ENCODE data around the gene EBF3.

EBF3 gene

GRCh38 chr10:129953119-129954051, 10.7 kb downstream of the EBF3 start:
- H3K4me1 ChIP-seq = peaks cover 0 to 15% (median 8%) of the 10 kb centered on the region in 10 experiments; a peak in 13 of 20 replicates
- H3K9me3 ChIP-seq (replicated peaks in 1 of 11) = no peaks in the 10 kb centered on the region
- no peak for TF ChIP-seq Cebpa-rat (IDR thresholded peaks at IDR 0.05)
- no peaks in the 10 kb centered on the region for H3K36me3 ChIP-seq
- H3K4me3 ChIP-seq = no peak overlapping the region
- no peak overlapping the region for H3K27ac ChIP-seq
- H3K4me2 ChIP-seq = no peak overlapping the region
- peaks cover 0 to 24% (median 16%) of the 10 kb centered on the region in 11 experiments; a peak in 16 of 22 replicates for H4K20me1 ChIP-seq
- peaks cover 90 to 98% (median 95%) of the 10 kb centered on the region in 11 experiments for H3K27me3 ChIP-seq
- H3K9ac ChIP-seq = no peak overlapping the region

- Histone ChIP-seq H3K4me1 (peaks cover 0 to 13% (median 7%) of the 10 kb centered on the region in 10 experiments; a peak in 12 of 20 replicates), H3K27me3 (peaks cover 82 to 90% (median 86%) of the 10 kb centered on the region in 11 experiments), H3K4me3 (no peak overlapping the region), H3K36me3 (no peaks in the 10 kb centered on the region), H3K9me3 (replicated peaks in 1 of 11) (no peaks in the 10 kb centered on the region), H3K27ac (no peak overlapping the region), H3K9ac (no peak overlapping the region), H4K20me1 (peaks cover 0 to 16% (median 8%) of the 10 kb centered on the region in 11 experiments; a peak in 9 of 22 replicates), H3K4me2 (no peak overlapping the region)
- TF ChIP-seq Cebpa-rat (IDR thresholded peaks at IDR 0.05) = no peak
Observed at GRCh38 chr10:129952378-129953118, 11.5 kb downstream of the EBF3 start.

DNA sequence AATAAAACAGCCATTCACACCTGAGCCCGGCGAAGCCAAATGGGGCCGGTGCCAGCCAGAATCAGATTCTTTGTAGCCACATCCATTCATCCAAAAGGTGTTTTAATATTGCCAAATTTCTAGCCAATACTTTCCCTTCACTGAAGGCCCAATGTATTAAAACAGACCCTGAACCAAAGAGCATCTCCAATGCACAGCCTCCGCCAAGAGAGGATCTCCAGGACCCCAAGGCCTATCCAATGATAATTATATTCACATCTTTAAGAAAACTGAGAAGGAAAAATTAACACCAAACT, 12.2 kb downstream of the EBF3 start:
- H3K36me3 ChIP-seq = no peaks in the 10 kb centered on the region
- H3K9ac ChIP-seq = no peak overlapping the region
- H3K27me3 ChIP-seq = peaks cover 76 to 83% (median 80%) of the 10 kb centered on the region in 11 experiments
- no peak overlapping the region for H3K4me2 ChIP-seq
- TF ChIP-seq Cebpa-rat (IDR thresholded peaks at IDR 0.05) = no peak
- no peaks in the 10 kb centered on the region for H3K9me3 ChIP-seq (replicated peaks in 1 of 11)
- peaks cover 0 to 13% (median 7%) of the 10 kb centered on the region in 10 experiments; a peak in 12 of 20 replicates for H3K4me1 ChIP-seq
- H4K20me1 ChIP-seq = peaks cover 0 to 10% (median 3%) of the 10 kb centered on the region in 11 experiments; a peak in 8 of 22 replicates
- no peak overlapping the region for H3K4me3 ChIP-seq
- H3K27ac ChIP-seq = no peak overlapping the region

DNA sequence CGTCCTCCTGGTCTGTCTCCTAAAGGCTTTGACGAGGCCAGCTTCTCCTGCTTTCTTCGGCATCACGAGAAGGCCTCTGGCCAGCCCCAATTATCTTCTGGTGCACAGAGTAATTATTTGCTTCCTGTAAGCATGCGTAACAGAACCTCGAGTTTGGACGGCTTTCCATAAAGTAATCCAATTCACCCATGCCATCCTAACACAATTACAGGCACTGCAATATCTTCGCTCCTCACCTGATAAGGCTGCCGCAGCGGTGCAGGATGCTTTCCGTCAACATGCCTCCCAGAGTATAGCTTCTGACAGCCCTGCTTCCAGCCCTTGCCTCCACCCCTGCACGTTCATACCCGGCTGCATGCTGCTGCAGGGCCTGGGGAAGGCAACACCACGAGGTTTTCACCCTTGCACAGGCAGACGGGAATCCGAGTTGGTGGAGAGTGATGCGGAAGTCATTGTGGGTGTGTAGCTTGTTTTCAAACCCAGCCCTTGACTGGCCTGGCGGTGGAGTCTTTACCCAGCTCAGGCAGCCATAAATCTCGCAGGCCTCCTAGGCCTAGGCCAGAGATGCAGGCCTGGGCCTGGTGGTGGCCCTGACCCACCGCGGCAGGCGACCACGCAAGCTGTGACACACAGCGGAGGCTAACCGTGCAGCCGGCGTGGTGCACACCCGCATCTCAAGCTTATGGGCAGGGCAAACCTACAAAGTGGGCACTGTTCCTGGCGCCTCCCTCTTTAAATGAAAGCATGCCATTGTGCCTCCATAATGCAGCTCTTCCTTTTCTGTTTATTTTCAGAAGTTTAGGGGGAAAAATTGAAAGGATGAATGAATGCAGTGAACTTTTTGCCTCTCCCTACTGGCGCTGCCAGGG, 12.7 kb downstream of the EBF3 start:
- no peak overlapping the region for H3K4me2 ChIP-seq
- H3K9ac ChIP-seq = no peak overlapping the region
- peaks cover 0 to 13% (median 7%) of the 10 kb centered on the region in 10 experiments; a peak in 12 of 20 replicates for H3K4me1 ChIP-seq
- peaks cover 70 to 78% (median 74%) of the 10 kb centered on the region in 11 experiments for H3K27me3 ChIP-seq
- H3K9me3 ChIP-seq (replicated peaks in 1 of 11) = no peaks in the 10 kb centered on the region
- H4K20me1 ChIP-seq = peaks cover 0 to 8% (median 0%) of the 10 kb centered on the region in 11 experiments; a peak in 6 of 22 replicates
- TF ChIP-seq Cebpa-rat (IDR thresholded peaks at IDR 0.05) = no peak
- no peak overlapping the region for H3K4me3 ChIP-seq
- no peaks in the 10 kb centered on the region for H3K36me3 ChIP-seq
- no peak overlapping the region for H3K27ac ChIP-seq

- Histone ChIP-seq H3K27ac (no peak overlapping the region), H3K4me3 (no peak overlapping the region), H3K9me3 (replicated peaks in 1 of 11) (no peaks in the 10 kb centered on the region), H3K27me3 (peaks cover 63 to 71% (median 68%) of the 10 kb centered on the region in 11 experiments), H3K36me3 (no peaks in the 10 kb centered on the region), H3K9ac (no peak overlapping the region), H3K4me2 (peak overlapping the region in 1 of 11 experiments; percentile 53; a peak in 3 of 22 replicates), H3K4me1 (peaks cover 0 to 13% (median 7%) of the 10 kb centered on the region in 10 experiments; a peak in 12 of 20 replicates), H4K20me1 (peaks cover 0 to 6% (median 0%) of the 10 kb centered on the region in 11 experiments; a peak in 3 of 22 replicates)
- no peak for TF ChIP-seq Cebpa-rat (IDR thresholded peaks at IDR 0.05)
Observed at GRCh38 chr10:129950676-129951075, 13.4 kb downstream of the EBF3 start.

- Histone ChIP-seq H3K4me1 (peaks cover 0 to 13% (median 7%) of the 10 kb centered on the region in 10 experiments; a peak in 12 of 20 replicates), H3K4me3 (no peak overlapping the region; a peak in 1 of 20 replicates), H4K20me1 (peaks cover 0 to 6% (median 0%) of the 10 kb centered on the region in 11 experiments; a peak in 3 of 22 replicates), H3K27ac (no peak overlapping the region), H3K4me2 (peak overlapping the region; percentile 31 to 78 (median 48); a peak in 20 of 22 replicates), H3K9me3 (replicated peaks in 1 of 11) (no peaks in the 10 kb centered on the region), H3K36me3 (no peaks in the 10 kb centered on the region), H3K9ac (no peak overlapping the region), H3K27me3 (peaks cover 55 to 63% (median 60%) of the 10 kb centered on the region in 11 experiments)
- TF ChIP-seq Cebpa-rat (IDR thresholded peaks at IDR 0.05) = no peak
Observed at GRCh38 chr10:129949891-129950291, 14.2 kb downstream of the EBF3 start.

GRCh38 chr10:129949411-129949810, 14.7 kb downstream of the EBF3 start:
- Histone ChIP-seq H3K9ac (no peak overlapping the region), H3K36me3 (no peaks in the 10 kb centered on the region), H3K4me3 (no peak overlapping the region), H3K27me3 (peaks cover 51 to 58% (median 55%) of the 10 kb centered on the region in 11 experiments), H4K20me1 (peaks cover 0 to 6% (median 0%) of the 10 kb centered on the region in 11 experiments; a peak in 3 of 22 replicates), H3K9me3 (replicated peaks in 1 of 11) (no peaks in the 10 kb centered on the region), H3K27ac (no peak overlapping the region), H3K4me2 (peak overlapping the region; percentile 4 to 78 (median 42); a peak in 14 of 22 replicates), H3K4me1 (peaks cover 0 to 13% (median 7%) of the 10 kb centered on the region in 10 experiments; a peak in 12 of 20 replicates)
- TF ChIP-seq Cebpa-rat (IDR thresholded peaks at IDR 0.05) = no peak

- H3K27me3 ChIP-seq = peaks cover 25 to 33% (median 32%) of the 10 kb centered on the region in 11 experiments
- TF ChIP-seq Cebpa-rat (IDR thresholded peaks at IDR 0.05) = no peak
Observed at GRCh38 chr10:129946859-129947258, 17.2 kb downstream of the EBF3 start.

More at GRCh38 chr10:129946859-129947258, 17.2 kb downstream of the EBF3 start:
- H4K20me1 ChIP-seq = peaks cover 0 to 6% (median 0%) of the 10 kb centered on the region in 11 experiments; a peak in 2 of 22 replicates
- peaks cover 0 to 13% (median 7%) of the 10 kb centered on the region in 10 experiments; a peak in 12 of 20 replicates for H3K4me1 ChIP-seq
- no peak overlapping the region for H3K4me3 ChIP-seq
- H3K9ac ChIP-seq = no peak overlapping the region
- no peak overlapping the region for H3K4me2 ChIP-seq
- no peaks in the 10 kb centered on the region for H3K9me3 ChIP-seq (replicated peaks in 1 of 11)
- no peaks in the 10 kb centered on the region for H3K36me3 ChIP-seq
- H3K27ac ChIP-seq = no peak overlapping the region
